OCI-LY3 (cell line): ENCODE results near the gene OSTN.

ENCODE experiments used
- H2AFZ ChIP-seq: fragments of 200-600, 300-600 bp; shearing (Covaris generic); 2 replicates; pipeline ENCODE4 v1.6.0; 2014; ENCODE audit warnings: antibody characterized with exemption, low read depth, low read length
- H3K27ac ChIP-seq: fragments of 200-600, 300-600 bp; sonication (generic); 2 replicates; pipeline ENCODE4 v1.5.1; 2014; ENCODE audit warnings: mild to moderate bottlenecking, low read length, moderate library complexity, mixed read lengths
- H3K27me3 ChIP-seq: fragments of 200-600, 300-600 bp; sonication (generic); 2 replicates; pipeline ENCODE4 v1.6.1; 2014; ENCODE audit warnings: low read depth, low read length, mixed read lengths
- H3K36me3 ChIP-seq: fragments of 200-600, 300-600 bp; sonication (generic); replicated peaks from 2 replicates; pipeline ENCODE3; 2014; ENCODE audit warnings: low read depth, low read length, mixed read lengths
- H3K4me1 ChIP-seq: fragments of 300-600, 200-600 bp; sonication (generic); 2 replicates; pipeline ENCODE4 v1.6.1; 2014; ENCODE audit warnings: low read length, mixed read lengths
- H3K4me2 ChIP-seq: fragments of 200-600, 300-600 bp; sonication (generic); 2 replicates; pipeline ENCODE4 v1.6.1; 2014; ENCODE audit warnings: low read length, mixed read lengths
- H3K4me3 ChIP-seq: fragments of 300-600, 200-600 bp; sonication (generic); 2 replicates; pipeline ENCODE4 v1.5.1; 2014; ENCODE audit warnings: antibody characterized with exemption, mild to moderate bottlenecking, low read length, moderate library complexity
- H3K79me2 ChIP-seq: fragments of 300-600, 200-600 bp; shearing (Covaris generic); 2 replicates; pipeline ENCODE4 v1.6.1; 2014; ENCODE audit warnings: mild to moderate bottlenecking, low read length, mixed read lengths
- H3K9ac ChIP-seq: fragments of 300-600, 200-600 bp; shearing (Covaris generic); 2 replicates; pipeline ENCODE4 v1.6.0; 2014; ENCODE audit warnings: mild to moderate bottlenecking, low read length, moderate library complexity
- H3K9me3 ChIP-seq: fragments of 200-600, 300-600 bp; shearing (Covaris generic); 2 replicates; pipeline ENCODE4 v1.6.1; 2014; ENCODE audit warnings: low read length, mixed read lengths; ENCODE audit not compliant: insufficient read depth
- H4K20me1 ChIP-seq: fragments of 200-600, 300-600 bp; sonication (generic); 2 replicates; pipeline ENCODE4 v1.6.1; 2016; ENCODE audit warnings: low read length, mixed read lengths; ENCODE audit not compliant: insufficient read depth
- CTCF ChIP-seq: fragments of 200-600, 300-600 bp; sonication (generic); IDR thresholded peaks from 2 replicates; pipeline ENCODE4 v1.5.1; 2014; ENCODE audit warnings: antibody characterized with exemption, low read length, low read depth
- EZH2phosphoT487 ChIP-seq: fragments of 200-600 bp; shearing (Covaris generic); IDR thresholded peaks from 2 replicates; pipeline ENCODE4 v1.6.1; 2018; ENCODE audit warnings: antibody characterized with exemption, mixed run types, low read depth

OSTN gene

GRCh38 chr3:191227541-191227940 is 28.5 kb downstream of the OSTN start:
- Histone ChIP-seq H2AFZ (no peak overlapping the region), H4K20me1 (no peaks in the 10 kb centered on the region), H3K9ac (no peak overlapping the region), H3K79me2 (no peaks in the 10 kb centered on the region), H3K4me2 (no peak overlapping the region), H3K36me3 (no peaks in the 10 kb centered on the region), H3K27me3 (no peaks in the 10 kb centered on the region), H3K4me3 (no peak overlapping the region), H3K27ac (no peak overlapping the region), H3K4me1 (peaks cover 11% of the 10 kb centered on the region; the same call in 1 of the 2 replicates), H3K9me3 (no peaks in the 10 kb centered on the region)
- TF ChIP-seq EZH2phosphoT487 (no peak), CTCF (no peak)

GRCh38 chr3:191234216-191234615 is 35.2 kb downstream of the OSTN start:
- H3K27me3 ChIP-seq, result no peaks in the 10 kb centered on the region
- no peak overlapping the region for H2AFZ ChIP-seq
- no peaks in the 10 kb centered on the region for H3K36me3 ChIP-seq
- peaks cover 44% of the 10 kb centered on the region for H3K4me1 ChIP-seq
- H3K4me2 ChIP-seq, result no peak overlapping the region
- no peak overlapping the region for H3K27ac ChIP-seq
- H3K4me3 ChIP-seq, result no peak overlapping the region
- no peaks in the 10 kb centered on the region for H4K20me1 ChIP-seq
- no peak overlapping the region for H3K9ac ChIP-seq
- no peaks in the 10 kb centered on the region for H3K79me2 ChIP-seq
- H3K9me3 ChIP-seq, result no peaks in the 10 kb centered on the region
- no peak for TF ChIP-seq CTCF
- no peak for TF ChIP-seq EZH2phosphoT487

- Histone ChIP-seq H3K79me2 (no peaks in the 10 kb centered on the region), H4K20me1 (no peaks in the 10 kb centered on the region), H3K4me2 (peak overlapping the region; percentile 55), H3K9ac (peak overlapping the region; percentile 10; the same call in 1 of the 2 replicates), H3K9me3 (no peaks in the 10 kb centered on the region), H2AFZ (no peak overlapping the region), H3K4me1 (peaks cover 52% of the 10 kb centered on the region), H3K4me3 (peak overlapping the region; percentile 33; the same call in 1 of the 2 replicates), H3K27ac (peak overlapping the region; percentile 44), H3K27me3 (no peaks in the 10 kb centered on the region), H3K36me3 (no peaks in the 10 kb centered on the region)
- no peak for TF ChIP-seq EZH2phosphoT487
- TF ChIP-seq CTCF, result no peak
Observed at GRCh38 chr3:191235331-191236314, 36.6 kb downstream of the OSTN start.

- Histone ChIP-seq H3K4me2 (peak overlapping the region; percentile 55), H3K4me3 (no peak overlapping the region), H3K79me2 (no peaks in the 10 kb centered on the region), H3K4me1 (peaks cover 52% of the 10 kb centered on the region), H3K27ac (no peak overlapping the region), H3K27me3 (no peaks in the 10 kb centered on the region), H2AFZ (no peak overlapping the region), H3K9ac (no peak overlapping the region), H4K20me1 (no peaks in the 10 kb centered on the region), H3K9me3 (no peaks in the 10 kb centered on the region), H3K36me3 (no peaks in the 10 kb centered on the region)
- no peak for TF ChIP-seq CTCF
- no peak for TF ChIP-seq EZH2phosphoT487
Observed at GRCh38 chr3:191236646-191237045, 37.6 kb downstream of the OSTN start.
